HepG2 (cell line): ENCODE results near the gene PAQR5. TPM values are rescaled to one million over a fixed set of nuclear protein-coding genes. Genes with fewer than 3 reads are reported as not detected.

ENCODE experiments used
- ATAC-seq: fragments of 200-7000 bp; cut with Tn5 transposase; 3 replicates; pipeline ENCODE4 v1.9.1; 2020; ENCODE audit warnings: mild to moderate bottlenecking, moderate library complexity
- BruUV-seq: library from RNA; stranded (reverse); fragments of 400-500 nt; replicated peaks from 2 replicates; lab custom pipeline; 2021; lab: Mats Ljungman, UMichigan
- CTCF ChIA-PET: fragments of 300-600 bp; formaldehyde crosslinking; extraction: SDS; loops from one replicate; lab custom pipeline; 2021; ENCODE audit warnings: low total read pairs, inconsistent platforms, low intra/inter-chr PET ratio; lab: Yijun Ruan, JAX
- POLR2A ChIA-PET: fragments of 350-600 bp; sonication (Branson Sonifier 250); formaldehyde crosslinking; loops from one replicate; lab custom pipeline; 2020; ENCODE audit warnings: antibody characterized with exemption, inconsistent platforms; lab: Yijun Ruan, JAX
- DNase-seq: peaks from one replicate; pipeline ENCODE4 v3.0.0-alpha.2; 2015; ENCODE audit warnings: low spot score
- FAIRE-seq: peaks from 3 replicates; lab custom pipeline; 2011; peaks lifted over from hg19 to GRCh38; lab: Jason Lieb, UNC
- H2AFZ ChIP-seq: one replicate; pipeline ENCODE4 v1.6.1; 2011; ENCODE audit warnings: low read length, inconsistent platforms
- H3K27ac ChIP-seq: fragments of 300-600 bp; 3 replicates; pipeline ENCODE4 v1.8.0; 2011; ENCODE audit warnings: mixed run types, mild to moderate bottlenecking, mixed read lengths, low read length, inconsistent platforms; ENCODE audit not compliant: insufficient read depth; ENCODE audit errors: extremely low read length
- H3K27me3 ChIP-seq, 2 experiments: fragments of 200-600 bp in 1 of 2; 2 replicates in 1 of 2; 3 replicates in 1 of 2; pipeline versions ENCODE4 v1.6.0 to v1.8.0; 2011; ENCODE audit warnings: low read length in 2 of 2, mild to moderate bottlenecking in 2 of 2, moderate library complexity in 2 of 2, inconsistent platforms in 1 of 2; ENCODE audit not compliant: insufficient read depth in 2 of 2, control insufficient read depth in 1 of 2
- H3K36me3 ChIP-seq, 2 experiments: fragments of 200-600 bp in 1 of 2; replicated peaks in 1 of 2; 2 replicates in 1 of 2; 3 replicates in 1 of 2; pipeline versions ENCODE4 v1.5.1 to v1.8.0; 2011; ENCODE audit warnings: low read length in 2 of 2, inconsistent platforms in 1 of 2; ENCODE audit not compliant: insufficient read depth in 2 of 2, control insufficient read depth in 1 of 2
- H3K4me1 ChIP-seq: 2 replicates; pipeline ENCODE4 v1.5.1; 2012; ENCODE audit warnings: low read length, inconsistent platforms; ENCODE audit not compliant: insufficient read depth
- H3K4me2 ChIP-seq: 2 replicates; pipeline ENCODE4 v1.6.0; 2011; ENCODE audit warnings: low read depth, low read length, inconsistent platforms
- H3K4me3 ChIP-seq, 3 experiments: fragments of 200-600 bp in 1 of 3; sonication (generic), shearing (Covaris generic) in 1 of 3; replicated peaks in 1 of 3; 2 replicates each; pipeline ENCODE4 v1.5.1; 2011 to 2016; ENCODE audit warnings: low read length in 3 of 3, inconsistent platforms in 2 of 3, low read depth in 2 of 3, mild to moderate bottlenecking in 2 of 3, control low read depth in 1 of 3, mixed read lengths in 1 of 3; ENCODE audit not compliant: insufficient read depth in 1 of 3
- H3K79me2 ChIP-seq: one replicate; pipeline ENCODE4 v1.6.1; 2011; ENCODE audit warnings: low read length, inconsistent platforms; ENCODE audit not compliant: insufficient read depth
- H3K9ac ChIP-seq: 2 replicates; pipeline ENCODE4 v1.6.0; 2011; ENCODE audit warnings: mild to moderate bottlenecking, low read depth, low read length, inconsistent platforms; ENCODE audit not compliant: insufficient read depth
- H3K9me3 ChIP-seq: 2 replicates; pipeline ENCODE4 v1.5.1; 2012; ENCODE audit warnings: mild to moderate bottlenecking, low read length
- H4K20me1 ChIP-seq: 2 replicates; pipeline ENCODE4 v1.6.0; 2011; ENCODE audit warnings: inconsistent platforms, mild to moderate bottlenecking, low read length, moderate library complexity; ENCODE audit not compliant: insufficient read depth
- EED ChIP-seq: sonication (generic); formaldehyde crosslinking; IDR thresholded peaks from 2 replicates; pipeline ENCODE4 v1.5.0; 2020; ENCODE audit warnings: mild to moderate bottlenecking, missing genetic modification reagents
- ELF1 ChIP-seq: sonication (generic); formaldehyde crosslinking; IDR thresholded peaks from 2 replicates; pipeline ENCODE4 v1.4.0; 2020; ENCODE audit warnings: missing genetic modification reagents
- FOXK1 ChIP-seq: sonication (generic); formaldehyde crosslinking; IDR thresholded peaks from 2 replicates; pipeline ENCODE4 v1.4.0; 2020; ENCODE audit warnings: low read depth, missing genetic modification reagents, borderline replicate concordance
- SNRNP70 ChIP-seq: fragments of 200-400 bp; formaldehyde crosslinking; IDR thresholded peaks from 2 replicates; pipeline ENCODE4 v1.6.1; 2017; ENCODE audit warnings: mild to moderate bottlenecking, low read depth, low read length, moderate library complexity
- ZKSCAN5 ChIP-seq: sonication (generic); formaldehyde crosslinking; IDR thresholded peaks from 2 replicates; pipeline ENCODE4 v1.5.1; 2020; ENCODE audit warnings: mild to moderate bottlenecking, missing genetic modification reagents
- ZMAT3 ChIP-seq: sonication (generic); formaldehyde crosslinking; conservative IDR thresholded peaks from 2 replicates; pipeline ENCODE4 v1.7.0; 2021; ENCODE audit warnings: missing genetic modification reagents
- ZNF546 ChIP-seq: sonication (generic); formaldehyde crosslinking; conservative IDR thresholded peaks from 2 replicates; pipeline ENCODE4 v1.8.1; 2023; ENCODE audit warnings: mild to moderate bottlenecking, missing genetic modification reagents
- ZNF557 ChIP-seq: sonication (generic); formaldehyde crosslinking; IDR thresholded peaks from 2 replicates; pipeline ENCODE4 v1.4.0; 2020; ENCODE audit warnings: missing genetic modification reagents
- WGBS: methylation state at CpG from one replicate; pipeline ENCODE4 v1.1.6; 2017; ENCODE audit warnings: low lambda C conversion rate; 5-methylcytosine and 5-hydroxymethylcytosine counted together
- in situ Hi-C: cut with HindIII; loops from 2 replicates; pipeline ENCODE4 v1.10.0; 2017; ENCODE audit warnings: low pct_unique_long_range_greater_than_20kb; ENCODE audit not compliant: extremely low pct_ligation_motif_present
- intact Hi-C: fragments of 100-400 bp; cut with micrococcal nuclease; formaldehyde crosslinking; loops from one replicate; pipeline ENCODE4 v1.10.0; 2022; ENCODE audit not compliant: unreplicated experiment
- polyA plus RNA-seq, 8 experiments: library from polyadenylated mRNA; depleted of rRNA in 3 of 8; stranded (reverse) in 7 of 8; unstranded in 1 of 8; fragments of >200 nt; fragmentation: Illumina TruSeq in 4 of 8; extraction: Trizol in 4 of 8; gene quantifications; 2 replicates each; pipeline versions ENCODE4 v1.2.1 to v1.2.3, GENCODE V29; 2011 to 2016; ENCODE audit warnings: low read depth in 4 of 8, missing spikeins in 1 of 8, mixed read lengths in 1 of 8; ENCODE audit not compliant: insufficient read depth in 1 of 8
- total RNA-seq, 5 experiments: library from RNA; depleted of rRNA; stranded (reverse); fragments of >200 nt; fragmentation: Illumina TruSeq; extraction: Trizol; gene quantifications; 2 replicates each; pipeline ENCODE4 v1.2.3, GENCODE V29; 2016; ENCODE audit warnings: low read depth in 1 of 5
- TF ChIP-seq, protein P1 (sequence below): sonication (generic); formaldehyde crosslinking; IDR thresholded peaks from 2 replicates; pipeline ENCODE4 v1.4.0; 2020; ENCODE audit warnings: missing genetic modification reagents
- TF ChIP-seq, protein P2 (sequence below): sonication (generic); formaldehyde crosslinking; IDR thresholded peaks from 2 replicates; pipeline ENCODE4 v1.5.1; 2020; ENCODE audit warnings: mild to moderate bottlenecking, missing genetic modification reagents, borderline replicate concordance
- TF ChIP-seq, protein P3 (sequence below): sonication (generic); formaldehyde crosslinking; IDR thresholded peaks from 2 replicates; pipeline ENCODE4 v1.4.0; 2020; ENCODE audit warnings: missing genetic modification reagents
- TF ChIP-seq, protein P4 (sequence below): IDR thresholded peaks from 2 replicates; pipeline ENCODE4 v1.6.1; 2018; ENCODE audit warnings: missing genetic modification reagents, mild to moderate bottlenecking, missing compliant biosample characterization

Gene PAQR5
- total and polyA plus RNA-seq, 2 of the 13 experiments (the other 11 are each of a cell fraction or from before 2014, with no cell fraction given): 0.53 to 1.3 TPM

DNA sequence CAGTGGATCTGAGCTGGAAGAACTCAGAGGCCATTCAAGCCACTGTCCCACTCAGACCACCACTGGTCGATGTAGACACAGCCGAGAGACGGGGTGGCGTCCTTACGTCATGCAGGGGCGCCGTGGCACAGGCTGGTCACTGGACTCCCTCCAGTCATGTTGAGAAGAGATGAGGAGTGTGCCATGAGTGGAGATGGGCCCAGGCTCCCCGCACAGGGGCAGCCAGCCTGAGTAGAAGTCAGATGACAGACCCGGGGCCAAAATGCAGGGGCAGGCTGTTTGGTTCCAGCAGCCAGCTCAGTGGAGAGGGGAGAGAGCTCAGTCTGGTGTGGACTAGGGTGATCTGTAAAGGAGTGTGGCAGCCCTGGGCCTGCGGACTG lies 82.0 kb downstream of the PAQR5 start:
- peak; percentile 24; the same call in 1 of the 3 replicates for ATAC-seq
- ChIA-PET CTCF (no interaction called here), POLR2A (interaction anchor here (1.4 kb wide), 1 partner anchor 72 kb away, joined by 4 read pairs; the partner anchor contains the start of gene RPLP1)
- WGBS: 57% methylated on average over 8 of the region's 10 CpGs
- H4K20me1 ChIP-seq: no peaks in the 10 kb centered on the region
- no peak overlapping the region for H2AFZ ChIP-seq
- no peak overlapping the region for H3K9ac ChIP-seq
- no peak for DNase-seq
- H3K27me3 ChIP-seq: peaks cover 0 to 2% of the 10 kb centered on the region in 2 experiments; a peak in 2 of 5 replicates
- no peak overlapping the region; the same call in 1 of the 2 replicates for H3K4me2 ChIP-seq
- no peak overlapping the region for H3K27ac ChIP-seq
- FAIRE-seq: no peak
- H3K4me1 ChIP-seq: 0 out of 2 replicates have a peak, but pooled peaks cover 7% of the 10 kb centered on the region
- no peak overlapping the region for H3K4me3 ChIP-seq
- in situ Hi-C loops (no loop called here), intact Hi-C loops (no loop called here)
- no peaks in the 10 kb centered on the region for H3K36me3 ChIP-seq
- no peaks in the 10 kb centered on the region for H3K79me2 ChIP-seq
- H3K9me3 ChIP-seq: no peaks in the 10 kb centered on the region
- no TSS peak for BruUV-seq
- TF ChIP-seq, protein P1, sequence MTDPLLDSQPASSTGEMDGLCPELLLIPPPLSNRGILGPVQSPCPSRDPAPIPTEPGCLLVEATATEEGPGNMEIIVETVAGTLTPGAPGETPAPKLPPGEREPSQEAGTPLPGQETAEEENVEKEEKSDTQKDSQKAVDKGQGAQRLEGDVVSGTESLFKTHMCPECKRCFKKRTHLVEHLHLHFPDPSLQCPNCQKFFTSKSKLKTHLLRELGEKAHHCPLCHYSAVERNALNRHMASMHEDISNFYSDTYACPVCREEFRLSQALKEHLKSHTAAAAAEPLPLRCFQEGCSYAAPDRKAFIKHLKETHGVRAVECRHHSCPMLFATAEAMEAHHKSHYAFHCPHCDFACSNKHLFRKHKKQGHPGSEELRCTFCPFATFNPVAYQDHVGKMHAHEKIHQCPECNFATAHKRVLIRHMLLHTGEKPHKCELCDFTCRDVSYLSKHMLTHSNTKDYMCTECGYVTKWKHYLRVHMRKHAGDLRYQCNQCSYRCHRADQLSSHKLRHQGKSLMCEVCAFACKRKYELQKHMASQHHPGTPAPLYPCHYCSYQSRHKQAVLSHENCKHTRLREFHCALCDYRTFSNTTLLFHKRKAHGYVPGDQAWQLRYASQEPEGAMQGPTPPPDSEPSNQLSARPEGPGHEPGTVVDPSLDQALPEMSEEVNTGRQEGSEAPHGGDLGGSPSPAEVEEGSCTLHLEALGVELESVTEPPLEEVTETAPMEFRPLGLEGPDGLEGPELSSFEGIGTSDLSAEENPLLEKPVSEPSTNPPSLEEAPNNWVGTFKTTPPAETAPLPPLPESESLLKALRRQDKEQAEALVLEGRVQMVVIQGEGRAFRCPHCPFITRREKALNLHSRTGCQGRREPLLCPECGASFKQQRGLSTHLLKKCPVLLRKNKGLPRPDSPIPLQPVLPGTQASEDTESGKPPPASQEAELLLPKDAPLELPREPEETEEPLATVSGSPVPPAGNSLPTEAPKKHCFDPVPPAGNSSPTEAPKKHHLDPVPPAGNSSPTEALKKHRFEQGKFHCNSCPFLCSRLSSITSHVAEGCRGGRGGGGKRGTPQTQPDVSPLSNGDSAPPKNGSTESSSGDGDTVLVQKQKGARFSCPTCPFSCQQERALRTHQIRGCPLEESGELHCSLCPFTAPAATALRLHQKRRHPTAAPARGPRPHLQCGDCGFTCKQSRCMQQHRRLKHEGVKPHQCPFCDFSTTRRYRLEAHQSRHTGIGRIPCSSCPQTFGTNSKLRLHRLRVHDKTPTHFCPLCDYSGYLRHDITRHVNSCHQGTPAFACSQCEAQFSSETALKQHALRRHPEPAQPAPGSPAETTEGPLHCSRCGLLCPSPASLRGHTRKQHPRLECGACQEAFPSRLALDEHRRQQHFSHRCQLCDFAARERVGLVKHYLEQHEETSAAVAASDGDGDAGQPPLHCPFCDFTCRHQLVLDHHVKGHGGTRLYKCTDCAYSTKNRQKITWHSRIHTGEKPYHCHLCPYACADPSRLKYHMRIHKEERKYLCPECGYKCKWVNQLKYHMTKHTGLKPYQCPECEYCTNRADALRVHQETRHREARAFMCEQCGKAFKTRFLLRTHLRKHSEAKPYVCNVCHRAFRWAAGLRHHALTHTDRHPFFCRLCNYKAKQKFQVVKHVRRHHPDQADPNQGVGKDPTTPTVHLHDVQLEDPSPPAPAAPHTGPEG (CRISPR knock-in tag): no peak
- TF ChIP-seq, protein P2, sequence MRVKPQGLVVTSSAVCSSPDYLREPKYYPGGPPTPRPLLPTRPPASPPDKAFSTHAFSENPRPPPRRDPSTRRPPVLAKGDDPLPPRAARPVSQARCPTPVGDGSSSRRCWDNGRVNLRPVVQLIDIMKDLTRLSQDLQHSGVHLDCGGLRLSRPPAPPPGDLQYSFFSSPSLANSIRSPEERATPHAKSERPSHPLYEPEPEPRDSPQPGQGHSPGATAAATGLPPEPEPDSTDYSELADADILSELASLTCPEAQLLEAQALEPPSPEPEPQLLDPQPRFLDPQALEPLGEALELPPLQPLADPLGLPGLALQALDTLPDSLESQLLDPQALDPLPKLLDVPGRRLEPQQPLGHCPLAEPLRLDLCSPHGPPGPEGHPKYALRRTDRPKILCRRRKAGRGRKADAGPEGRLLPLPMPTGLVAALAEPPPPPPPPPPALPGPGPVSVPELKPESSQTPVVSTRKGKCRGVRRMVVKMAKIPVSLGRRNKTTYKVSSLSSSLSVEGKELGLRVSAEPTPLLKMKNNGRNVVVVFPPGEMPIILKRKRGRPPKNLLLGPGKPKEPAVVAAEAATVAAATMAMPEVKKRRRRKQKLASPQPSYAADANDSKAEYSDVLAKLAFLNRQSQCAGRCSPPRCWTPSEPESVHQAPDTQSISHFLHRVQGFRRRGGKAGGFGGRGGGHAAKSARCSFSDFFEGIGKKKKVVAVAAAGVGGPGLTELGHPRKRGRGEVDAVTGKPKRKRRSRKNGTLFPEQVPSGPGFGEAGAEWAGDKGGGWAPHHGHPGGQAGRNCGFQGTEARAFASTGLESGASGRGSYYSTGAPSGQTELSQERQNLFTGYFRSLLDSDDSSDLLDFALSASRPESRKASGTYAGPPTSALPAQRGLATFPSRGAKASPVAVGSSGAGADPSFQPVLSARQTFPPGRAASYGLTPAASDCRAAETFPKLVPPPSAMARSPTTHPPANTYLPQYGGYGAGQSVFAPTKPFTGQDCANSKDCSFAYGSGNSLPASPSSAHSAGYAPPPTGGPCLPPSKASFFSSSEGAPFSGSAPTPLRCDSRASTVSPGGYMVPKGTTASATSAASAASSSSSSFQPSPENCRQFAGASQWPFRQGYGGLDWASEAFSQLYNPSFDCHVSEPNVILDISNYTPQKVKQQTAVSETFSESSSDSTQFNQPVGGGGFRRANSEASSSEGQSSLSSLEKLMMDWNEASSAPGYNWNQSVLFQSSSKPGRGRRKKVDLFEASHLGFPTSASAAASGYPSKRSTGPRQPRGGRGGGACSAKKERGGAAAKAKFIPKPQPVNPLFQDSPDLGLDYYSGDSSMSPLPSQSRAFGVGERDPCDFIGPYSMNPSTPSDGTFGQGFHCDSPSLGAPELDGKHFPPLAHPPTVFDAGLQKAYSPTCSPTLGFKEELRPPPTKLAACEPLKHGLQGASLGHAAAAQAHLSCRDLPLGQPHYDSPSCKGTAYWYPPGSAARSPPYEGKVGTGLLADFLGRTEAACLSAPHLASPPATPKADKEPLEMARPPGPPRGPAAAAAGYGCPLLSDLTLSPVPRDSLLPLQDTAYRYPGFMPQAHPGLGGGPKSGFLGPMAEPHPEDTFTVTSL (CRISPR knock-in tag): no peak
- no peak for TF ChIP-seq EED (CRISPR knock-in tag)
- TF ChIP-seq ZKSCAN5 (CRISPR knock-in tag): no peak
- TF ChIP-seq, protein P3, sequence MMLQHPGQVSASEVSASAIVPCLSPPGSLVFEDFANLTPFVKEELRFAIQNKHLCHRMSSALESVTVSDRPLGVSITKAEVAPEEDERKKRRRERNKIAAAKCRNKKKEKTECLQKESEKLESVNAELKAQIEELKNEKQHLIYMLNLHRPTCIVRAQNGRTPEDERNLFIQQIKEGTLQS (CRISPR knock-in tag): no peak
- no peak for TF ChIP-seq FOXK1 (CRISPR knock-in tag)
- no peak for TF ChIP-seq ZNF557 (CRISPR knock-in tag)
- TF ChIP-seq ELF1: no peak
- no peak for TF ChIP-seq SNRNP70
- no peak for TF ChIP-seq ZMAT3 (CRISPR knock-in tag)
- no peak for TF ChIP-seq ZNF546 (CRISPR knock-in tag)
- TF ChIP-seq, protein P4, sequence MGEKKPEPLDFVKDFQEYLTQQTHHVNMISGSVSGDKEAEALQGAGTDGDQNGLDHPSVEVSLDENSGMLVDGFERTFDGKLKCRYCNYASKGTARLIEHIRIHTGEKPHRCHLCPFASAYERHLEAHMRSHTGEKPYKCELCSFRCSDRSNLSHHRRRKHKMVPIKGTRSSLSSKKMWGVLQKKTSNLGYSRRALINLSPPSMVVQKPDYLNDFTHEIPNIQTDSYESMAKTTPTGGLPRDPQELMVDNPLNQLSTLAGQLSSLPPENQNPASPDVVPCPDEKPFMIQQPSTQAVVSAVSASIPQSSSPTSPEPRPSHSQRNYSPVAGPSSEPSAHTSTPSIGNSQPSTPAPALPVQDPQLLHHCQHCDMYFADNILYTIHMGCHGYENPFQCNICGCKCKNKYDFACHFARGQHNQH (CRISPR knock-in tag): no peak
